ENCODE results near the gene PAXIP1.

GRCh38 chr7:154913638-154914307 is 89.2 kb downstream of the PAXIP1 start:
- TF ChIP-seq CTCF (conservative IDR thresholded peaks at IDR 0.05 in 1 of 2, IDR thresholded peaks at IDR 0.05 in 1 of 2; ENCODE audit: low read depth in 1 of 2, low read length in 2 of 2), result peak; percentile 85 to 89
- no peak for TF ChIP-seq EZH2 (IDR thresholded peaks at IDR 0.05; ENCODE audit: low read length, missing control alignments)
